Coronary artery (tissue), 2 donors: ENCODE data around the gene TSEN34.

ENCODE experiments used
- DNase-seq: peaks from one replicate; pipeline ENCODE4 v3.0.0-alpha.2; 2017; ENCODE audit warnings: low spot score
- H3K27ac ChIP-seq, 2 donors: fragments of 200-600 bp; sonication (generic); one replicate each; pipeline ENCODE4 v1.5.1; 2016 to 2019
- H3K4me3 ChIP-seq: fragments of 200-600 bp; sonication (generic); 2 replicates; pipeline ENCODE4 v1.5.1; 2016; ENCODE audit warnings: mild to moderate bottlenecking, moderate library complexity
- TF ChIP-seq, protein P1 (sequence below): fragments of 200-600 bp; sonication (generic); IDR thresholded peaks from one replicate; pipeline ENCODE4 v1.5.1; 2019; ENCODE audit warnings: antibody characterized with exemption

TSEN34 gene

DNA sequence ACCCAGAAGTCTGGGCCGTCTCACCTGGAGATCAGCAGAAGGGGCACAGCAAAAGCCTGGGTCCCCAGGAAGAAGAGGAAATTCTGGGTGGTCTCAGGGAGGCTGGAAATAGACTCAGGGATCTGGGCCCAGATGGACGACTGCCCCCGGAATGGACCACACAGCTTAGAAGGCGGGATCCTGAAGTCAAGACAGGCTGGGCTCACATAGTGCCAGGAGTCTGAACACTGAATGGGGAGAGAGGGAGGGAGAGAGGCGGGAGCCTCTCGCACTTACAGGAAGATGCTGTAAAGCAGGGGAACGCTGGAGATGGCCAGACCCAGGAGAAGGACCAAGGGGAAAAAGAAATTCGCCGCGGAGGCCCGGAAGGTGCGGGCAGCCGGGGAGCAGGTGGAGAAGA, 30.3 kb upstream of the TSEN34 start:
- peak overlapping the region in 1 of 2 donors; percentile 85 for H3K27ac ChIP-seq
- peak overlapping the region; percentile 66 for H3K4me3 ChIP-seq
- DNase-seq = no peak

GRCh38 chr19:54162241-54162805, 28.8 kb upstream of the TSEN34 start:
- Histone ChIP-seq H3K4me3 (peak overlapping the region; percentile 57), H3K27ac (no peak overlapping the region)
- TF ChIP-seq, protein P1, sequence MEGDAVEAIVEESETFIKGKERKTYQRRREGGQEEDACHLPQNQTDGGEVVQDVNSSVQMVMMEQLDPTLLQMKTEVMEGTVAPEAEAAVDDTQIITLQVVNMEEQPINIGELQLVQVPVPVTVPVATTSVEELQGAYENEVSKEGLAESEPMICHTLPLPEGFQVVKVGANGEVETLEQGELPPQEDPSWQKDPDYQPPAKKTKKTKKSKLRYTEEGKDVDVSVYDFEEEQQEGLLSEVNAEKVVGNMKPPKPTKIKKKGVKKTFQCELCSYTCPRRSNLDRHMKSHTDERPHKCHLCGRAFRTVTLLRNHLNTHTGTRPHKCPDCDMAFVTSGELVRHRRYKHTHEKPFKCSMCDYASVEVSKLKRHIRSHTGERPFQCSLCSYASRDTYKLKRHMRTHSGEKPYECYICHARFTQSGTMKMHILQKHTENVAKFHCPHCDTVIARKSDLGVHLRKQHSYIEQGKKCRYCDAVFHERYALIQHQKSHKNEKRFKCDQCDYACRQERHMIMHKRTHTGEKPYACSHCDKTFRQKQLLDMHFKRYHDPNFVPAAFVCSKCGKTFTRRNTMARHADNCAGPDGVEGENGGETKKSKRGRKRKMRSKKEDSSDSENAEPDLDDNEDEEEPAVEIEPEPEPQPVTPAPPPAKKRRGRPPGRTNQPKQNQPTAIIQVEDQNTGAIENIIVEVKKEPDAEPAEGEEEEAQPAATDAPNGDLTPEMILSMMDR = no peak
- peak; percentile 88 for DNase-seq

More for the DNA sequence above, 30.3 kb upstream of the TSEN34 start:
- TF ChIP-seq, protein P1 = no peak

- Histone ChIP-seq H3K27ac (no peak overlapping the region), H3K4me3 (peak overlapping the region; percentile 57)
- TF ChIP-seq, protein P1 = no peak
- no peak for DNase-seq
Observed at GRCh38 chr19:54162884-54163283, 28.2 kb upstream of the TSEN34 start.

- no peak for DNase-seq
- TF ChIP-seq, protein P1 = no peak
- H3K4me3 ChIP-seq = peak overlapping the region; percentile 51
- no peak overlapping the region for H3K27ac ChIP-seq
Observed at GRCh38 chr19:54164369-54165068, 26.6 kb upstream of the TSEN34 start.

DNA sequence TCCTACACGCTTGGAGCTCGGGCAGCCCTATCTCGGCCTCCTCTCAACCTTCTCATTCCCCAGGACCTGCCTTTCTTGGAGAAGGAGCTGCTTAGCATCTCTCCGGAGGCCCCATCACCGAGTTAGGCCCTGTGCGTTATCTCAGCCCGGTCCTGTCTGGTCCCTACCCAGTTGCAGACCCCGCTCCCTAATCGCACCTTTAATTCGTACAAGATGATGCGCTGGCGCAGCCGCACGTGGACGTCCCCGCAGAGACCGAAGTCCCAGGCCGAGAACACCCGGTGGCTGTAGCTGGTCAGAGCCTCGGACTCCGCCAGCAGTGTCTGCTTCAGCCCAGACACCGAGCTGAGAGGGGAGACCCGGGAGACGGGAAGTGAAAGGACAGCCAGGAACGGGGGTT, 25.9 kb upstream of the TSEN34 start:
- TF ChIP-seq, protein P1 = no peak

DNA sequence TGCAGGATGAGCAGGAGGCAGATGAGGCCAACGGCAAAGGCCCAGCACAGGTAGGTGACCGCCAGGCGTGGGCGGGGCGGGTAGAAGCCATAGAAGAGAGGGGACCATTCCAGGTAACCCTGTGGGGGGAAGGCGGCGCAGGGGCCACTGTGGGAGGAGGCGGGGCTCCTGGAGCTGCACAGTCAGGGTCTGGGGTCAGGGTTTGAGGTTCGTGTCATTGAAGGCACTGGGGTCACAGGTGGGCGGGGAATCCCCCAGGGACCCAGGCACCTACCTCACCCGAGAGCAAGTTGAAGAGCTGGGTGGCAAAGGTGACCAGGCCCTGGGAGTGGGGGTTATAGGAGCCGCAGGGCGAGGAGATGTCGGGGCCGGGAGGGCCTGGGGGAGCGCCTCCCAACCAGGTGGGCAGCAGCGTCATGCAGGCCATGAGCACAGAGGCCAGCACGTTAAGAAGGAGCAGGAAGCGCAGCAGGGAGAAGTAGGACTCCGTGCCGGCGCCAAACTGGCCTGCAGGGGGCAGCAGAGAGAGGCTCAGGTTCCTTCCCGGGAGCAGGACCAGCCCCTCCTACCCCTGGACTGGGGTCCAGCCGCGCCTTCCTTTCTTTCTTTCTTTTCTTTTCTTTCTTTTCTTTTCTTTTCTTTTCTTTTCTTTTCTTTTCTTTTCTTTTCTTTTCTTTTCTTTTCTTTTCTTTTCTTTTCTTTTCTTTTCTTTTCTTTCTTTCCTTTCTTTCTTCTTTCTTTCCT, 22.8 kb upstream of the TSEN34 start:
- Histone ChIP-seq H3K4me3 (no peak overlapping the region), H3K27ac (no peak overlapping the region)
- DNase-seq = peak; percentile 88
- TF ChIP-seq, protein P1 = peak; percentile 77

More for the DNA sequence above, 25.9 kb upstream of the TSEN34 start:
- no peak overlapping the region for H3K27ac ChIP-seq
- no peak for DNase-seq
- H3K4me3 ChIP-seq = no peak overlapping the region
